DOHH2 (cell line): Measurements from ENCODE around the gene KAT6B.

ENCODE experiments used
- H3F3A ChIP-seq: fragments of 200-600 bp; sonication (generic), shearing (Covaris generic); 2 replicates; pipeline ENCODE4 v1.6.0; 2016; ENCODE audit warnings: antibody characterized with exemption, mild to moderate bottlenecking; ENCODE audit not compliant: control insufficient read depth, insufficient read depth
- H3K27ac ChIP-seq: fragments of 200-600 bp; sonication (generic); 2 replicates; pipeline ENCODE4 v1.5.1; 2014; ENCODE audit warnings: low read depth, mild to moderate bottlenecking, low read length, moderate library complexity
- H3K27me3 ChIP-seq: fragments of 200-600 bp; sonication (generic); 2 replicates; pipeline ENCODE4 v1.6.1; 2014; ENCODE audit warnings: mild to moderate bottlenecking, low read length, mixed read lengths; ENCODE audit not compliant: control insufficient read depth
- H3K36me3 ChIP-seq: fragments of 200-600 bp; sonication (generic); 2 replicates; pipeline ENCODE4 v1.6.1; 2014; ENCODE audit warnings: mild to moderate bottlenecking, low read length, moderate library complexity, mixed read lengths; ENCODE audit not compliant: control insufficient read depth
- H3K4me1 ChIP-seq: fragments of 200-600 bp; sonication (generic); 2 replicates; pipeline ENCODE4 v1.6.1; 2014; ENCODE audit warnings: mild to moderate bottlenecking, low read length, mixed read lengths; ENCODE audit not compliant: control insufficient read depth
- H3K4me2 ChIP-seq: fragments of 200-600 bp; sonication (generic); 2 replicates; pipeline ENCODE4 v1.6.0; 2014; ENCODE audit warnings: mild to moderate bottlenecking, low read length, moderate library complexity
- H3K4me3 ChIP-seq: fragments of 200-600 bp; sonication (generic); 2 replicates; pipeline ENCODE4 v1.5.1; 2014; ENCODE audit warnings: mild to moderate bottlenecking, low read length, mixed read lengths
- H3K79me2 ChIP-seq: fragments of 200-600 bp; sonication (generic); 2 replicates; pipeline ENCODE4 v1.6.1; 2014; ENCODE audit warnings: mild to moderate bottlenecking, low read length, mixed read lengths; ENCODE audit not compliant: control insufficient read depth
- H3K9me2 ChIP-seq: fragments of 200-600 bp; sonication (generic); replicated peaks from 2 replicates; pipeline ENCODE4 v1.6.1; 2014; ENCODE audit warnings: mild to moderate bottlenecking, low read length, mixed read lengths; ENCODE audit not compliant: control insufficient read depth
- H3K9me3 ChIP-seq: fragments of 200-600 bp; sonication (generic); 2 replicates; pipeline ENCODE4 v1.6.1; 2014; ENCODE audit warnings: antibody characterized with exemption, low read length, mixed read lengths; ENCODE audit not compliant: control insufficient read depth, insufficient read depth
- H4K20me1 ChIP-seq: fragments of 200-600 bp; sonication (generic); 2 replicates; pipeline ENCODE4 v1.6.0; 2014; ENCODE audit warnings: low read depth, mild to moderate bottlenecking, antibody characterized with exemption, low read length, moderate library complexity; ENCODE audit not compliant: control insufficient read depth, insufficient read depth
- EZH2phosphoT487 ChIP-seq: fragments of 200-600 bp; sonication (generic); IDR thresholded peaks from 2 replicates; pipeline ENCODE4 v1.6.1; 2017; ENCODE audit warnings: borderline replicate concordance, mild to moderate bottlenecking, antibody characterized with exemption, low read length, moderate library complexity, mixed read lengths
- TF ChIP-seq, protein P1 (sequence below): fragments of 200-600 bp; sonication (generic); IDR thresholded peaks from one replicate; pipeline ENCODE4 v1.5.1; 2014; ENCODE audit warnings: antibody characterized with exemption, mild to moderate bottlenecking, low read depth, low read length; ENCODE audit not compliant: poor library complexity, severe bottlenecking

Gene KAT6B

GRCh38 chr10:74976565-74976964 is 150.2 kb downstream of the KAT6B start:
- 0 out of 2 replicates have a peak overlapping the region, but pooled peaks have one; percentile 7 for H3K4me2 ChIP-seq

DNA sequence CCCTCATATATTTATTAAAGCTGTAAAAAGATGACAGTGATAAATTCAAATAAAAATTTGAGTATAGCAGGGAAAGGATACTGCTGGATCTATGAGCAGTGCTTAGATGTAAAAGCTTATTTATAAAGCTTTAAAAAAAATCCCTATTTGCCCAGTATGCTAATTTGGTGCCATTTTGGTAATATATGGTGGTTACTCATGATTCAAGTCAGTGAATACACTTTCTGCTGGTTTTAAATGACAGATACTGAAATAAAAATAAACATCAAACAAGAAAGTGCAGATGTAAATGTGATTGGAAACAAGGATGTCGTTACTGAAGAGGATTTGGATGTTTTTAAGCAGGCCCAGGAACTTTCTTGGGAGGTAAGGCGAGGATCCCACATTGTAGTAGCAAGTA is 150.7 kb downstream of the KAT6B start:
- no peaks in the 10 kb centered on the region for H3K9me2 ChIP-seq
- H3K79me2 ChIP-seq: no peaks in the 10 kb centered on the region
- H3F3A ChIP-seq: no peaks in the 10 kb centered on the region
- H3K4me1 ChIP-seq: peaks cover 21% of the 10 kb centered on the region
- H3K4me3 ChIP-seq: no peak overlapping the region
- H4K20me1 ChIP-seq: no peaks in the 10 kb centered on the region
- H3K27ac ChIP-seq: no peak overlapping the region
- peaks cover 22% of the 10 kb centered on the region for H3K36me3 ChIP-seq
- TF ChIP-seq, protein P1, sequence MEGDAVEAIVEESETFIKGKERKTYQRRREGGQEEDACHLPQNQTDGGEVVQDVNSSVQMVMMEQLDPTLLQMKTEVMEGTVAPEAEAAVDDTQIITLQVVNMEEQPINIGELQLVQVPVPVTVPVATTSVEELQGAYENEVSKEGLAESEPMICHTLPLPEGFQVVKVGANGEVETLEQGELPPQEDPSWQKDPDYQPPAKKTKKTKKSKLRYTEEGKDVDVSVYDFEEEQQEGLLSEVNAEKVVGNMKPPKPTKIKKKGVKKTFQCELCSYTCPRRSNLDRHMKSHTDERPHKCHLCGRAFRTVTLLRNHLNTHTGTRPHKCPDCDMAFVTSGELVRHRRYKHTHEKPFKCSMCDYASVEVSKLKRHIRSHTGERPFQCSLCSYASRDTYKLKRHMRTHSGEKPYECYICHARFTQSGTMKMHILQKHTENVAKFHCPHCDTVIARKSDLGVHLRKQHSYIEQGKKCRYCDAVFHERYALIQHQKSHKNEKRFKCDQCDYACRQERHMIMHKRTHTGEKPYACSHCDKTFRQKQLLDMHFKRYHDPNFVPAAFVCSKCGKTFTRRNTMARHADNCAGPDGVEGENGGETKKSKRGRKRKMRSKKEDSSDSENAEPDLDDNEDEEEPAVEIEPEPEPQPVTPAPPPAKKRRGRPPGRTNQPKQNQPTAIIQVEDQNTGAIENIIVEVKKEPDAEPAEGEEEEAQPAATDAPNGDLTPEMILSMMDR: no peak
- peak overlapping the region; percentile 38; the same call in 1 of the 2 replicates for H3K4me2 ChIP-seq
- no peaks in the 10 kb centered on the region for H3K9me3 ChIP-seq
- H3K27me3 ChIP-seq: no peaks in the 10 kb centered on the region

More at GRCh38 chr10:74976565-74976964, 150.2 kb downstream of the KAT6B start:
- H3K27me3 ChIP-seq: no peaks in the 10 kb centered on the region
- H3K36me3 ChIP-seq: peaks cover 21% of the 10 kb centered on the region
- no peaks in the 10 kb centered on the region for H4K20me1 ChIP-seq
- H3K9me3 ChIP-seq: no peaks in the 10 kb centered on the region
- no peak overlapping the region for H3K27ac ChIP-seq
- no peaks in the 10 kb centered on the region for H3F3A ChIP-seq
- TF ChIP-seq, protein P1: no peak
- TF ChIP-seq EZH2phosphoT487: no peak
- no peaks in the 10 kb centered on the region for H3K9me2 ChIP-seq
- no peaks in the 10 kb centered on the region for H3K79me2 ChIP-seq
- H3K4me3 ChIP-seq: no peak overlapping the region
- H3K4me1 ChIP-seq: peaks cover 21% of the 10 kb centered on the region

GRCh38 chr10:74977913-74978847 is 151.8 kb downstream of the KAT6B start:
- no peaks in the 10 kb centered on the region for H4K20me1 ChIP-seq
- no peaks in the 10 kb centered on the region for H3K27me3 ChIP-seq
- peak overlapping the region; percentile 18 for H3K4me3 ChIP-seq
- peaks cover 26% of the 10 kb centered on the region for H3K36me3 ChIP-seq
- no peak for TF ChIP-seq EZH2phosphoT487
- TF ChIP-seq, protein P1: no peak
- no peaks in the 10 kb centered on the region for H3K9me2 ChIP-seq
- H3F3A ChIP-seq: no peaks in the 10 kb centered on the region
- peak overlapping the region; percentile 38 for H3K4me2 ChIP-seq
- H3K9me3 ChIP-seq: no peaks in the 10 kb centered on the region
- H3K79me2 ChIP-seq: no peaks in the 10 kb centered on the region
- H3K27ac ChIP-seq: no peak overlapping the region
- H3K4me1 ChIP-seq: peaks cover 29% of the 10 kb centered on the region
